HepG2 (cell line): ENCODE measurements around the gene TOMM22. TPM values are rescaled to one million over a fixed set of nuclear protein-coding genes. Genes with fewer than 3 reads are reported as not detected.

Experiments
- AKAP8 ChIP-seq: sonication (generic); formaldehyde crosslinking; IDR thresholded peaks from 2 replicates; pipeline ENCODE4 v1.5.1; 2020; ENCODE audit warnings: mild to moderate bottlenecking, missing genetic modification reagents
- ATRX ChIP-seq: sonication (generic); formaldehyde crosslinking; IDR thresholded peaks from 2 replicates; pipeline ENCODE4 v1.4.0; 2020; ENCODE audit warnings: missing genetic modification reagents, borderline replicate concordance
- HMG20B ChIP-seq: conservative IDR thresholded peaks from 2 replicates; pipeline ENCODE4 v1.6.1; 2016; ENCODE audit warnings: missing genetic modification reagents, missing compliant biosample characterization
- HNF4G ChIP-seq, 2 experiments: sonication (generic) in 1 of 2; formaldehyde crosslinking in 1 of 2; IDR thresholded peaks; 2 replicates each; pipeline versions ENCODE4 v1.4.0 to v1.6.1; 2011 to 2020; ENCODE audit warnings: borderline replicate concordance in 2 of 2, low read depth in 2 of 2, mild to moderate bottlenecking in 2 of 2, low read length in 1 of 2, missing genetic modification reagents in 1 of 2, moderate library complexity in 1 of 2
- ISL2 ChIP-seq: sonication (generic); formaldehyde crosslinking; IDR thresholded peaks from 2 replicates; pipeline ENCODE4 v1.5.0; 2020; ENCODE audit warnings: missing genetic modification reagents
- KMT2B ChIP-seq: IDR thresholded peaks from 2 replicates; pipeline ENCODE4 v1.6.1; 2016; ENCODE audit warnings: missing genetic modification reagents, missing compliant biosample characterization
- ZBTB8A ChIP-seq: sonication (generic); formaldehyde crosslinking; IDR thresholded peaks from 2 replicates; pipeline ENCODE4 v1.4.0; 2020; ENCODE audit warnings: mild to moderate bottlenecking, low read depth, missing genetic modification reagents, borderline replicate concordance
- ZHX1 ChIP-seq: sonication (generic); formaldehyde crosslinking; IDR thresholded peaks from 2 replicates; pipeline ENCODE4 v1.8.1; 2022; ENCODE audit warnings: low read depth, mild to moderate bottlenecking, missing genetic modification reagents
- ZNF350 ChIP-seq: sonication (generic); formaldehyde crosslinking; IDR thresholded peaks from 2 replicates; pipeline ENCODE4 v1.4.0; 2020; ENCODE audit warnings: mild to moderate bottlenecking, low read depth, missing genetic modification reagents, borderline replicate concordance
- polyA plus RNA-seq, 8 experiments: library from polyadenylated mRNA; depleted of rRNA in 3 of 8; stranded (reverse) in 7 of 8; unstranded in 1 of 8; fragments of >200 nt; fragmentation: Illumina TruSeq in 4 of 8; extraction: Trizol in 4 of 8; gene quantifications; 2 replicates each; pipeline versions ENCODE4 v1.2.1 to v1.2.3, GENCODE V29; 2011 to 2016; ENCODE audit warnings: low read depth in 4 of 8, missing spikeins in 1 of 8, mixed read lengths in 1 of 8; ENCODE audit not compliant: insufficient read depth in 1 of 8
- total RNA-seq, 5 experiments: library from RNA; depleted of rRNA; stranded (reverse); fragments of >200 nt; fragmentation: Illumina TruSeq; extraction: Trizol; gene quantifications; 2 replicates each; pipeline ENCODE4 v1.2.3, GENCODE V29; 2016; ENCODE audit warnings: low read depth in 1 of 5
- TF ChIP-seq, protein P1 (sequence below), 2 experiments: sonication (generic) in 1 of 2; formaldehyde crosslinking in 1 of 2; IDR thresholded peaks; 2 replicates each; pipeline versions ENCODE4 v1.6.1 to v1.9.0; 2014 to 2022; ENCODE audit warnings: antibody characterized with exemption in 1 of 2, borderline replicate concordance in 1 of 2, inconsistent platforms in 1 of 2, low read depth in 1 of 2, missing genetic modification reagents in 1 of 2
- TF ChIP-seq, protein P2 (sequence below): sonication (generic); formaldehyde crosslinking; IDR thresholded peaks from 2 replicates; pipeline ENCODE4 v1.4.0; 2020; ENCODE audit warnings: low read depth, mild to moderate bottlenecking, missing genetic modification reagents
- TF ChIP-seq, protein P3 (sequence below): sonication (generic); formaldehyde crosslinking; conservative IDR thresholded peaks from 2 replicates; pipeline ENCODE4 v1.4.0; 2020; ENCODE audit warnings: missing genetic modification reagents

TOMM22 gene
- total and polyA plus RNA-seq, 2 of the 13 experiments (the other 11 are each of a cell fraction or from before 2014, with no cell fraction given): 46.9 to 118 TPM

DNA sequence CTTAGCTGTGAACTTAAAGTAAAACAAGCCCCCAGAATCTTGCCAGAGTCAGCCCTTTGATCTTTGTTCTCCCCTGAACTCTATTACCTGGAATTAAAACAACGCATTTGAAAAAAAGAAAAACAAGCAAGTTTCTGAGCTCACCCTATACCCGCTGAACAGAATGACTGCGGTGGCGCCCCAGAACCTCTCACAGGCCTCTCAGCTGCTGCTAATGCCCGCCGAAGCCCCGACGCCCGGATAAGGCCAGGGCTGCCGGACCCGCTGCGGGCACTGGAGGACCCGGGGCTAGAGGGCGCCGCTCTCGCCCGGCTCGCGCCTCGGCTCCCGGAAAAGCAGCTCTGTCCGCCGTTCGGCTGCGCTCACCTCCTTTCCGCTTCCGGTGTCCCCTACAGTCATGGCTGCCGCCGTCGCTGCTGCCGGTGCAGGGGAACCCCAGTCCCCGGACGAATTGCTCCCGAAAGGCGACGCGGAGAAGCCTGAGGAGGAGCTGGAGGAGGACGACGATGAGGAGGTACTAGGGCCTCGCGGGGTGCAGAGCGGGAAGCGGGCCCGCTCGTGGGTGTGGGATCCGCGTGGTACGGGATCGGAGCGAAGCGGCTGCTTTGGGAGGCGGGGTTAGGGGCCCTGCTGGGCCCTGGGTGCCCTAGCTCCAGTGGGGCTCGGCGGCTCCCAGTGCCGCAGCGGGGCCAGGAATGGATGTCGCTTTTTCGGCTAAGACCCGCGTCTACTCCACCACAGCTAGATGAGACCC lies at the start of gene TOMM22 (continued):
- TF ChIP-seq, protein P1, sequence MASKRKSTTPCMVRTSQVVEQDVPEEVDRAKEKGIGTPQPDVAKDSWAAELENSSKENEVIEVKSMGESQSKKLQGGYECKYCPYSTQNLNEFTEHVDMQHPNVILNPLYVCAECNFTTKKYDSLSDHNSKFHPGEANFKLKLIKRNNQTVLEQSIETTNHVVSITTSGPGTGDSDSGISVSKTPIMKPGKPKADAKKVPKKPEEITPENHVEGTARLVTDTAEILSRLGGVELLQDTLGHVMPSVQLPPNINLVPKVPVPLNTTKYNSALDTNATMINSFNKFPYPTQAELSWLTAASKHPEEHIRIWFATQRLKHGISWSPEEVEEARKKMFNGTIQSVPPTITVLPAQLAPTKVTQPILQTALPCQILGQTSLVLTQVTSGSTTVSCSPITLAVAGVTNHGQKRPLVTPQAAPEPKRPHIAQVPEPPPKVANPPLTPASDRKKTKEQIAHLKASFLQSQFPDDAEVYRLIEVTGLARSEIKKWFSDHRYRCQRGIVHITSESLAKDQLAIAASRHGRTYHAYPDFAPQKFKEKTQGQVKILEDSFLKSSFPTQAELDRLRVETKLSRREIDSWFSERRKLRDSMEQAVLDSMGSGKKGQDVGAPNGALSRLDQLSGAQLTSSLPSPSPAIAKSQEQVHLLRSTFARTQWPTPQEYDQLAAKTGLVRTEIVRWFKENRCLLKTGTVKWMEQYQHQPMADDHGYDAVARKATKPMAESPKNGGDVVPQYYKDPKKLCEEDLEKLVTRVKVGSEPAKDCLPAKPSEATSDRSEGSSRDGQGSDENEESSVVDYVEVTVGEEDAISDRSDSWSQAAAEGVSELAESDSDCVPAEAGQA (IDR thresholded peaks at IDR 0.05; ENCODE audit: low read depth): peak; percentile 87
- TF ChIP-seq, protein P1 (CRISPR knock-in tag; IDR thresholded peaks at IDR 0.05; ENCODE audit: borderline replicate concordance): peak; percentile 91; the same call in 1 of the 2 replicates
- TF ChIP-seq ZNF350 (CRISPR knock-in tag): peak; percentile 96
- TF ChIP-seq, protein P2, sequence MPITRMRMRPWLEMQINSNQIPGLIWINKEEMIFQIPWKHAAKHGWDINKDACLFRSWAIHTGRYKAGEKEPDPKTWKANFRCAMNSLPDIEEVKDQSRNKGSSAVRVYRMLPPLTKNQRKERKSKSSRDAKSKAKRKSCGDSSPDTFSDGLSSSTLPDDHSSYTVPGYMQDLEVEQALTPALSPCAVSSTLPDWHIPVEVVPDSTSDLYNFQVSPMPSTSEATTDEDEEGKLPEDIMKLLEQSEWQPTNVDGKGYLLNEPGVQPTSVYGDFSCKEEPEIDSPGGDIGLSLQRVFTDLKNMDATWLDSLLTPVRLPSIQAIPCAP (CRISPR knock-in tag): no peak
- TF ChIP-seq ZHX1 (CRISPR knock-in tag): peak; percentile 87
- no peak for TF ChIP-seq ATRX (CRISPR knock-in tag)
- TF ChIP-seq ZBTB8A (CRISPR knock-in tag): no peak
- TF ChIP-seq KMT2B: peak; percentile 96
- TF ChIP-seq ISL2 (CRISPR knock-in tag): peak; percentile 92
- no peak for TF ChIP-seq HNF4G (IDR thresholded peaks at IDR 0.05; ENCODE audit: borderline replicate concordance, low read depth, low read length)
- peak; percentile 52; the same call in 1 of the 2 replicates for TF ChIP-seq HNF4G (CRISPR knock-in tag; IDR thresholded peaks at IDR 0.05; ENCODE audit: borderline replicate concordance, low read depth)
- TF ChIP-seq, protein P3, sequence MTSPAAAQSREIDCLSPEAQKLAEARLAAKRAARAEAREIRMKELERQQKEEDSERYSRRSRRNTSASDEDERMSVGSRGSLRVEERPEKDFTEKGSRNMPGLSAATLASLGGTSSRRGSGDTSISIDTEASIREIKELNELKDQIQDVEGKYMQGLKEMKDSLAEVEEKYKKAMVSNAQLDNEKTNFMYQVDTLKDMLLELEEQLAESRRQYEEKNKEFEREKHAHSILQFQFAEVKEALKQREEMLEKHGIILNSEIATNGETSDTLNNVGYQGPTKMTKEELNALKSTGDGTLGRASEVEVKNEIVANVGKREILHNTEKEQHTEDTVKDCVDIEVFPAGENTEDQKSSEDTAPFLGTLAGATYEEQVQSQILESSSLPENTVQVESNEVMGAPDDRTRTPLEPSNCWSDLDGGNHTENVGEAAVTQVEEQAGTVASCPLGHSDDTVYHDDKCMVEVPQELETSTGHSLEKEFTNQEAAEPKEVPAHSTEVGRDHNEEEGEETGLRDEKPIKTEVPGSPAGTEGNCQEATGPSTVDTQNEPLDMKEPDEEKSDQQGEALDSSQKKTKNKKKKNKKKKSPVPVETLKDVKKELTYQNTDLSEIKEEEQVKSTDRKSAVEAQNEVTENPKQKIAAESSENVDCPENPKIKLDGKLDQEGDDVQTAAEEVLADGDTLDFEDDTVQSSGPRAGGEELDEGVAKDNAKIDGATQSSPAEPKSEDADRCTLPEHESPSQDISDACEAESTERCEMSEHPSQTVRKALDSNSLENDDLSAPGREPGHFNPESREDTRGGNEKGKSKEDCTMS: no peak; the same call in 1 of the 2 replicates
- peak; percentile 91 for TF ChIP-seq AKAP8 (CRISPR knock-in tag)
- peak; percentile 84 for TF ChIP-seq HMG20B (CRISPR knock-in tag)
